Measurements from ENCODE around the gene ST8SIA5.

GRCh38 chr18:46756559-46757201 lies at the start of gene ST8SIA5:
- TF ChIP-seq CTCF (IDR thresholded peaks at IDR 0.05) (no peak), EP300 (IDR thresholded peaks at IDR 0.05) (no peak)

Measured in sigmoid colon (tissue), 4 donors.